Liver (tissue), 9 donors: ENCODE data around the gene CLPTM1L. TPM values are rescaled to one million over a fixed set of nuclear protein-coding genes. Genes with fewer than 3 reads are reported as not detected.

ENCODE experiments used
- DNase-seq: peaks from one replicate; pipeline ENCODE4 v3.0.0-alpha.2; 2017; ENCODE audit warnings: low spot score
- H3K27ac ChIP-seq, 2 donors: one replicate each; pipeline ENCODE4 v1.7.0; 2013; ENCODE audit warnings: inconsistent platforms in 2 of 2, low read length in 2 of 2, control low read depth in 1 of 2, low read depth in 1 of 2, mild to moderate bottlenecking in 1 of 2
- H3K27me3 ChIP-seq, 4 donors: one replicate each; pipeline versions ENCODE4 v1.6.1 to v1.7.0; 2013; ENCODE audit warnings: low read length in 3 of 4, inconsistent platforms in 1 of 4, mild to moderate bottlenecking in 1 of 4, moderate library complexity in 1 of 4; ENCODE audit not compliant: control insufficient read depth in 4 of 4, insufficient read depth in 4 of 4
- H3K36me3 ChIP-seq, 4 donors: one replicate each; pipeline versions ENCODE4 v1.6.1 to v1.7.0; 2013; ENCODE audit warnings: low read length in 3 of 4, mild to moderate bottlenecking in 3 of 4, low read depth in 1 of 4, moderate library complexity in 1 of 4; ENCODE audit not compliant: control insufficient read depth in 4 of 4, insufficient read depth in 3 of 4
- H3K4me1 ChIP-seq, 4 donors: one replicate each; pipeline versions ENCODE4 v1.6.1 to v1.7.0; 2013; ENCODE audit warnings: low read length in 3 of 4, mild to moderate bottlenecking in 3 of 4, moderate library complexity in 1 of 4; ENCODE audit not compliant: control insufficient read depth in 4 of 4, insufficient read depth in 4 of 4
- H3K4me3 ChIP-seq, 3 donors: one replicate each; pipeline versions ENCODE4 v1.6.1 to v1.7.0; 2013; ENCODE audit warnings: low read length in 3 of 3, control low read depth in 1 of 3, low read depth in 1 of 3, mild to moderate bottlenecking in 1 of 3
- H3K9ac ChIP-seq, 2 donors: one replicate each; pipeline ENCODE4 v1.7.0; 2013; ENCODE audit warnings: low read length in 2 of 2, mild to moderate bottlenecking in 2 of 2, moderate library complexity in 2 of 2, control low read depth in 1 of 2, low read depth in 1 of 2
- H3K9me3 ChIP-seq, 4 donors: one replicate each; pipeline versions ENCODE4 v1.6.1 to v1.7.0; 2013; ENCODE audit warnings: low read length in 3 of 4; ENCODE audit not compliant: control insufficient read depth in 4 of 4
- ATF3 ChIP-seq: IDR thresholded peaks from 2 replicates; pipeline ENCODE4 v1.6.1; 2016; ENCODE audit warnings: antibody characterized with exemption
- CTCF ChIP-seq: fragments of 150-350 bp; IDR thresholded peaks from 2 replicates; pipeline ENCODE4 v1.5.1; 2017; ENCODE audit warnings: improper control_type of control experiment, low read depth, low read length; ENCODE audit not compliant: missing input control
- EGR1 ChIP-seq, 2 donors: IDR thresholded peaks; 2 replicates each; pipeline ENCODE4 v1.6.1; 2016 to 2018; ENCODE audit warnings: antibody characterized with exemption in 2 of 2, low read depth in 2 of 2
- FOXA1 ChIP-seq: IDR thresholded peaks from 2 replicates; pipeline ENCODE4 v1.6.1; 2016; ENCODE audit warnings: antibody characterized with exemption
- FOXA2 ChIP-seq: IDR thresholded peaks from 2 replicates; pipeline ENCODE4 v1.6.1; 2016; ENCODE audit warnings: antibody characterized with exemption
- GABPA ChIP-seq, 2 donors: IDR thresholded peaks in 1 of 2; conservative IDR thresholded peaks in 1 of 2; 2 replicates each; pipeline ENCODE4 v1.6.1; 2016; ENCODE audit warnings: antibody characterized with exemption in 2 of 2, mild to moderate bottlenecking in 1 of 2, moderate library complexity in 1 of 2
- HNF4A ChIP-seq, 2 donors: conservative IDR thresholded peaks; 2 replicates each; pipeline ENCODE4 v1.6.1; 2016; ENCODE audit warnings: antibody characterized with exemption in 2 of 2, mild to moderate bottlenecking in 2 of 2
- MAX ChIP-seq: IDR thresholded peaks from 2 replicates; pipeline ENCODE4 v1.6.1; 2016; ENCODE audit warnings: antibody characterized with exemption
- NR2F2 ChIP-seq: IDR thresholded peaks from 2 replicates; pipeline ENCODE4 v1.6.1; 2016; ENCODE audit warnings: antibody characterized with exemption
- RAD21 ChIP-seq, 2 donors: IDR thresholded peaks; 2 replicates each; pipeline ENCODE4 v1.6.1; 2016; ENCODE audit warnings: antibody characterized with exemption in 2 of 2, mild to moderate bottlenecking in 2 of 2
- REST ChIP-seq: IDR thresholded peaks from 2 replicates; pipeline ENCODE4 v1.6.1; 2016; ENCODE audit warnings: antibody characterized with exemption, mild to moderate bottlenecking
- RXRA ChIP-seq, 2 donors: IDR thresholded peaks; 2 replicates each; pipeline ENCODE4 v1.6.1; 2017 to 2018; ENCODE audit warnings: antibody characterized with exemption in 2 of 2, mild to moderate bottlenecking in 1 of 2
- SP1 ChIP-seq: IDR thresholded peaks from 2 replicates; pipeline ENCODE4 v1.6.1; 2018; ENCODE audit warnings: antibody characterized with exemption, mild to moderate bottlenecking
- TAF1 ChIP-seq: conservative IDR thresholded peaks from 2 replicates; pipeline ENCODE4 v1.6.1; 2016; ENCODE audit warnings: antibody characterized with exemption, mild to moderate bottlenecking
- YY1 ChIP-seq: IDR thresholded peaks from 2 replicates; pipeline ENCODE4 v1.6.1; 2016; ENCODE audit warnings: antibody characterized with exemption, mild to moderate bottlenecking
- ZBTB33 ChIP-seq: IDR thresholded peaks from 2 replicates; pipeline ENCODE4 v1.6.1; 2016; ENCODE audit warnings: antibody characterized with exemption
- WGBS: extraction: QIAGEN DNeasy Blood & Tissue Kit; methylation state at CpG from one replicate; pipeline ENCODE4 v1.1.7; 2013; 5-methylcytosine and 5-hydroxymethylcytosine counted together
- polyA plus RNA-seq, 2 donors: library from polyadenylated mRNA; stranded (reverse) in 1 of 2; unstranded in 1 of 2; fragments of 200-250 nt in 1 of 2; fragments of >200 nt in 1 of 2; fragmentation: Nextera tagmentation in 1 of 2; extraction: Ambion mirVana in 1 of 2; gene quantifications; one replicate each; pipeline versions ENCODE4 v1.2.1 to v1.2.3, GENCODE V29; 2013 to 2015
- total RNA-seq, 2 donors: library from RNA; depleted of rRNA; stranded (reverse); fragments of >200 nt; gene quantifications; one replicate each; pipeline ENCODE4 v1.2.3, GENCODE V29; 2014
- donor health status: healthy.
- donor health status: healthy.
- donor health status: healthy.
- donor health status: healthy.
- donor health status: healthy.

Gene CLPTM1L
- total and polyA plus RNA-seq, 4 donors, result 69.2 to 255 (median 146) TPM

GRCh38 chr5:1347571-1347970, 2.7 kb upstream of the CLPTM1L start:
- Histone ChIP-seq H3K4me1 (peaks cover 0 to 25% (median 22%) of the 10 kb centered on the region in 4 donors), H3K27me3 (no peaks in the 10 kb centered on the region), H3K9me3 (no peaks in the 10 kb centered on the region), H3K4me3 (no peak overlapping the region), H3K36me3 (peaks cover 0 to under 1% (median 0%) of the 10 kb centered on the region in 4 donors), H3K27ac (no peak overlapping the region), H3K9ac (no peak overlapping the region)
- 70% methylated on average over 10 of the region's 10 CpGs for WGBS
- TF ChIP-seq FOXA1, result no peak
- no peak for DNase-seq

GRCh38 chr5:1346627-1347440, 1.9 kb upstream of the CLPTM1L start:
- H3K27ac ChIP-seq, result no peak overlapping the region
- peaks cover 2 to 6% (median 4%) of the 10 kb centered on the region in 4 donors for H3K36me3 ChIP-seq
- no peak overlapping the region for H3K4me3 ChIP-seq
- no peaks in the 10 kb centered on the region for H3K9me3 ChIP-seq
- DNase-seq, result no peak
- H3K9ac ChIP-seq, result no peak overlapping the region
- TF ChIP-seq REST, result no peak
- TF ChIP-seq GABPA (IDR thresholded peaks at IDR 0.05 in 1 of 2, conservative IDR thresholded peaks at IDR 0.05 in 1 of 2), result no peak
- no peak for TF ChIP-seq HNF4A (conservative IDR thresholded peaks at IDR 0.05)
- no peak for TF ChIP-seq EGR1 (IDR thresholded peaks at IDR 0.05; ENCODE audit: low read depth in 2 of 2)
- TF ChIP-seq YY1, result no peak
- TF ChIP-seq ATF3, result no peak
- no peak for TF ChIP-seq NR2F2
- no peak for TF ChIP-seq MAX
- no peak for TF ChIP-seq FOXA2
- TF ChIP-seq RXRA (IDR thresholded peaks at IDR 0.05), result no peak
- no peak for TF ChIP-seq RAD21 (IDR thresholded peaks at IDR 0.05)
- TF ChIP-seq SP1, result no peak
- no peak for TF ChIP-seq CTCF
- no peak for TF ChIP-seq FOXA1
- no peak for TF ChIP-seq ZBTB33
- no peak for TF ChIP-seq TAF1
- 92% methylated on average over 21 of the region's 21 CpGs for WGBS
- H3K4me1 ChIP-seq, result peaks cover 0 to 28% (median 22%) of the 10 kb centered on the region in 4 donors
- no peaks in the 10 kb centered on the region for H3K27me3 ChIP-seq
